Lower lobe of right lung (tissue), 2 donors: ENCODE data around the gene CARM1. TPM values are rescaled to one million over a fixed set of nuclear protein-coding genes. Genes with fewer than 3 reads are reported as not detected.

Source experiments
- ATAC-seq, 2 donors: fragments of 200-7000 bp; cut with Tn5 transposase; one replicate each; pipeline ENCODE4 v1.9.1; 2020 to 2022; ENCODE audit warnings: mild to moderate bottlenecking in 2 of 2, moderate library complexity in 2 of 2
- DNase-seq: peaks from one replicate; pipeline ENCODE4 v3.0.0-alpha.2; 2020
- H3K27ac ChIP-seq: fragments of 200-600 bp; one replicate; pipeline ENCODE4 v1.8.0; 2022
- H3K27me3 ChIP-seq: fragments of 200-600 bp; one replicate; pipeline ENCODE4 v1.8.0; 2022; ENCODE audit warnings: low read depth
- H3K36me3 ChIP-seq: fragments of 200-600 bp; one replicate; pipeline ENCODE4 v1.8.0; 2022; ENCODE audit warnings: mild to moderate bottlenecking
- H3K4me1 ChIP-seq: fragments of 200-600 bp; one replicate; pipeline ENCODE4 v1.8.0; 2022
- H3K4me3 ChIP-seq: fragments of 200-600 bp; one replicate; pipeline ENCODE4 v1.8.0; 2022; ENCODE audit warnings: mild to moderate bottlenecking
- H3K9me3 ChIP-seq: fragments of 200-600 bp; one replicate; pipeline ENCODE4 v1.8.0; 2022
- CTCF ChIP-seq: fragments of 200-600 bp; IDR thresholded peaks from one replicate; pipeline ENCODE4 v1.8.0; 2022; ENCODE audit warnings: antibody characterized with exemption, mild to moderate bottlenecking
- intact Hi-C: fragments of 100-400 bp; cut with DNase I; formaldehyde crosslinking; loops from one replicate; pipeline ENCODE4 v1.11.0; 2022
- total RNA-seq: library from RNA; stranded (reverse); fragmentation: NEBNext Ultra II Directional; extraction: Animal tissue kit (Norgen Biotek cat#: 25700); gene quantifications from one replicate; pipeline ENCODE4 v1.2.1, GENCODE V29; 2021
- donor health status: DM: no; HTN: yes; CAD: no; lungs with severe emphysema.

The CARM1 gene
- total RNA-seq, 1 donor from 2014 or later = 27.5 TPM

- Histone ChIP-seq H3K27me3 (no peaks in the 10 kb centered on the region), H3K36me3 (no peaks in the 10 kb centered on the region), H3K4me3 (no peak overlapping the region), H3K27ac (no peak overlapping the region), H3K9me3 (no peaks in the 10 kb centered on the region), H3K4me1 (peaks cover 2% of the 10 kb centered on the region)
- ATAC-seq (peak in 1 of 2 donors; percentile 22), DNase-seq (no peak)
- intact Hi-C loops = no loop called here
- TF ChIP-seq CTCF = peak; percentile 64
These were observed 13.0 kb upstream of the CARM1 start for GRCh38 chr19:10858204-10858828.

DNA sequence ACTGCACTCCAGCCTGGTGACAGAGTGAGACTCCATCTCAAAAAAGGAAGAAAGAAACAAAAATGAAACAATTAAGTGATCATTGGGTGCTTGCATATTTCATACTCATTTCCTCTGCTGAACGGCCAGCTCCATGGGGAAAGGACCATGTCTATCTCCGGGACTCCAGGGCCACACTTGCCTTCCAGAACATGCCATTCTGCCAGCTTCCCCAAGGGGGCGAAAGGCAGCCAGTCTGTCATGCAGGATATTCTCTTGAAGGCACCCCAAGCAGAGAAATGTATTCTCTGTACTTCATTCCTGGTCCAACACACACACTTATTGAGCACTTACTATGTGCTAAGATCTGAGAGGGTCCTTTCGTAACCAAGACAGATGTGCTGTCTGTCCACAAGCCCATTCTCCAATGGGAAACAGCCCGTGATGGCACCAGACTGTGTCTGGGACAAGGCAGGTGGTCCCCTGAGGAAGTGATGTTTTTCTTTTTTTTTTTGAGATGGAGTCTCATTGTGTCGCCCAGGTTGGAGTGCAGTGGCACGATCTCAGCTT lies 10.2 kb upstream of the CARM1 start:
- H3K27ac ChIP-seq = no peak overlapping the region
- no peaks in the 10 kb centered on the region for H3K9me3 ChIP-seq
- no peaks in the 10 kb centered on the region for H3K36me3 ChIP-seq
- H3K4me1 ChIP-seq = peaks cover 16% of the 10 kb centered on the region
- no peaks in the 10 kb centered on the region for H3K27me3 ChIP-seq
- DNase-seq (peak; percentile 63), ATAC-seq (peak in 1 of 2 donors; percentile 48)
- TF ChIP-seq CTCF = peak; percentile 43
- intact Hi-C loops = no loop called here
- H3K4me3 ChIP-seq = no peak overlapping the region

DNA sequence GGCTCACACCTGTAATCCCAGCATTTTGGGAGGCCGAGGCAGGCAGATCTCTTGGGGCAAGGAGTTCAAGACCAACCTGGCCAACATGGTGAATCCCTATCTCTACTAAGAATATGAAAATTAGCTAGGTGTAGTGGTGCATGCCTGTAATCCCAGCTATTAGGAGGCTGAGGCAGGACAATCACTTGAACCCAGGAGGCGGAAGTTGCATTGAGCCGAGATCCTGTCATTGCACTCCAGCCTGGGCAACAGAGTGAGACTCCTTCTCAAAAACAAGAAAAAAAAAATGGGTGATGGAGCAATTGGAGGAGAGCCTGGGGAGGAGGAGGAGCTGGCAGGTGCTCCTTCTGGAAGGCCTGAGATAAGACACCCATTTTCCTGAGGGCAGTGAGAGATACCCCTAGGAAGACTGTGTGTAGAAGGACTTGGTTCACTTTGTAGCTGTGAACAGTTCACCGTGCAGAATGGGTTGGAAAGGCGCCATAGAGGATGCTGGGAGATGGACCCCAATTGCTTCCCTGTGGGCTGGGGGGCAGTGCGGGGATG lies 8.7 kb upstream of the CARM1 start:
- intact Hi-C loops = no loop called here
- no peak overlapping the region for H3K4me3 ChIP-seq
- no peak for DNase-seq

DNA sequence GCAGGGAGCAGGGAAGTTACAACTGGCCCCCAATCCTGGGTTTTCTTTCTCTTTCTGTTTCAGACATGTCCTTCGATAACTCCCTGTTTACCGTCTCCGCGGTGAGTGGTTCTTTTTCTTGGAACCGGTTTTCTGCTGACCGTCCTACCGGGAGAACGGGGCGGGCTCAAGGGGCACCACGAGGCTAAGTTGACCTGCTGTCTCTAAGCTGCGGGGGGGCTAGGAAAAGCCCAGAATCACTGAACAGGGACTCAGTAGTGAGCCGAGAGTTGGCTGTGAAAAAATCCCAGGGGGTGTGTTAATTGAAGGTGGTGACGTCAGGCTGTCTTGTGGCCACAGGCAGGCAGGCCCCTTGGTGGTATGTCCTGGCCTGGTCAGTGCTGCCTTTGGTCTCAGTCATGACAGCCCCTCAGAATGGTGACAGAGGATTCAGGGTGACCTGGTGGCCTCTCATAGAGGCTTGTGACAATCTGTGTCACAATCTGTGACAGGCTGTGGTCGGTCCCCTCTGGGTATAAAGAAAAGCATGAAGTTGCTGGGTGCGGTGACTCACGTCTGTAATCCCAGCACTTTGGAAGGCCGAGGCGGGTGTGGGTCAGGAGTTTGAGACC lies 8.1 kb upstream of the CARM1 start:
- H3K27ac ChIP-seq = peak overlapping the region; percentile 50
- ATAC-seq = peak; percentile 71 to 77
- TF ChIP-seq CTCF = no peak
- H3K4me1 ChIP-seq = peaks cover 16% of the 10 kb centered on the region
- H3K27me3 ChIP-seq = no peaks in the 10 kb centered on the region
- H3K36me3 ChIP-seq = no peaks in the 10 kb centered on the region
- H3K9me3 ChIP-seq = no peaks in the 10 kb centered on the region
- DNase-seq = peak; percentile 77
- no peak overlapping the region for H3K4me3 ChIP-seq
- intact Hi-C loops = no loop called here

More for the DNA sequence above, 8.7 kb upstream of the CARM1 start:
- H3K27me3 ChIP-seq = no peaks in the 10 kb centered on the region
- H3K36me3 ChIP-seq = no peaks in the 10 kb centered on the region
- peak overlapping the region; percentile 50 for H3K27ac ChIP-seq
- H3K9me3 ChIP-seq = no peaks in the 10 kb centered on the region
- peaks cover 16% of the 10 kb centered on the region for H3K4me1 ChIP-seq
- no peak for TF ChIP-seq CTCF
- ATAC-seq = no peak

DNA sequence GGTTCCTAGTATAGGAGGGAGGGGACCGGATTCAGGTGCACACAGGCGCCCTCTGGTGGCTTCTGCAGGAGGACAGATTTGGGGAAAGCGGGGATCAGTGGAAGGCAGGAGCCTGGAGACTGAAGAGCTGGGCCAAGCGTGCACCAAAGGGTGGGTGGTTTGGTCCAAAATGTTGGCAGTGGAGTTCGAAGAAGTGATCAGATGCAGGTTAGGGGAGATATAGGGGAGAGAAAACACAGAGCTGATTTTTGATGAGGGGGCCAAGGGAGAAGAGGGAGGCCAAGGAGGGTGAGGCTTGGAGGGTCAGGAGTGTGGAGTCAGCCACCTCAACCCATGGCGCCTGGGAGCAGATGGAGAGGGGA lies 6.8 kb upstream of the CARM1 start:
- peak; percentile 88 for DNase-seq
- peak; percentile 87 to 88 for ATAC-seq
- Histone ChIP-seq H3K27me3 (no peaks in the 10 kb centered on the region), H3K27ac (no peak overlapping the region), H3K36me3 (no peaks in the 10 kb centered on the region), H3K4me3 (no peak overlapping the region), H3K4me1 (peaks cover 16% of the 10 kb centered on the region), H3K9me3 (no peaks in the 10 kb centered on the region)
- intact Hi-C loops = no loop called here
- peak; percentile 91 for TF ChIP-seq CTCF
